C4-2B (cell line): Measurements from ENCODE around the gene DNMT3B.

Experiments used
- ZFX ChIP-seq: fragments of 450-650 bp; IDR thresholded peaks from 2 replicates; pipeline ENCODE4 v1.6.1; 2017
- TF ChIP-seq, protein P1 (sequence below): fragments of 450-650 bp; conservative IDR thresholded peaks from 2 replicates; pipeline ENCODE4 v1.5.1; 2017; ENCODE audit warnings: mild to moderate bottlenecking

- TF ChIP-seq, protein P1, sequence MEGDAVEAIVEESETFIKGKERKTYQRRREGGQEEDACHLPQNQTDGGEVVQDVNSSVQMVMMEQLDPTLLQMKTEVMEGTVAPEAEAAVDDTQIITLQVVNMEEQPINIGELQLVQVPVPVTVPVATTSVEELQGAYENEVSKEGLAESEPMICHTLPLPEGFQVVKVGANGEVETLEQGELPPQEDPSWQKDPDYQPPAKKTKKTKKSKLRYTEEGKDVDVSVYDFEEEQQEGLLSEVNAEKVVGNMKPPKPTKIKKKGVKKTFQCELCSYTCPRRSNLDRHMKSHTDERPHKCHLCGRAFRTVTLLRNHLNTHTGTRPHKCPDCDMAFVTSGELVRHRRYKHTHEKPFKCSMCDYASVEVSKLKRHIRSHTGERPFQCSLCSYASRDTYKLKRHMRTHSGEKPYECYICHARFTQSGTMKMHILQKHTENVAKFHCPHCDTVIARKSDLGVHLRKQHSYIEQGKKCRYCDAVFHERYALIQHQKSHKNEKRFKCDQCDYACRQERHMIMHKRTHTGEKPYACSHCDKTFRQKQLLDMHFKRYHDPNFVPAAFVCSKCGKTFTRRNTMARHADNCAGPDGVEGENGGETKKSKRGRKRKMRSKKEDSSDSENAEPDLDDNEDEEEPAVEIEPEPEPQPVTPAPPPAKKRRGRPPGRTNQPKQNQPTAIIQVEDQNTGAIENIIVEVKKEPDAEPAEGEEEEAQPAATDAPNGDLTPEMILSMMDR = no peak
- TF ChIP-seq ZFX = no peak
Measured at GRCh38 chr20:32830437-32830836, 68.3 kb downstream of the DNMT3B start.
